ENCODE data around the gene TTLL7.

The TTLL7 gene

DNA sequence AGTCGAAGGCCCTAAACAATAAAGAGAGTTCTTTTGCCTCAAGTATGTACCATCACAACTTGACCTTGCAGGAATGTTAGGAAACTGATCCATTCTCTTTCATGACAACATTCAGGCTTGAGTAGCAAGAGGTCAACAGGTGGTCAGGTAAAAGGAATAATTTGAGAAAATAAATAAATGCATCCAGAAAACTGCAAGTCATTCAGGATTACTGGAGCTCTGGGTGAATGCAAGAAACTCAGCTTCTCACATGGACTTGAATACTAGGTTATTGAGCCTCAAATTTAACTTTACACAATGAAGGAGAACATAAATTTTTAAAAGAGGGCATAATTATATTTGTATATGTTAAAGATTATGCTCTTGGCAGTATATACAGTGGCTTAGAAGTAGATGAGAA lies 76.5 kb downstream of the TTLL7 start:
- no peaks in the 10 kb centered on the region for H3K9me3 ChIP-seq (ENCODE audit: insufficient read depth, low read length)
- no peaks in the 10 kb centered on the region for H4K20me1 ChIP-seq (ENCODE audit: low read depth, low read length)
- TF ChIP-seq, protein P1, sequence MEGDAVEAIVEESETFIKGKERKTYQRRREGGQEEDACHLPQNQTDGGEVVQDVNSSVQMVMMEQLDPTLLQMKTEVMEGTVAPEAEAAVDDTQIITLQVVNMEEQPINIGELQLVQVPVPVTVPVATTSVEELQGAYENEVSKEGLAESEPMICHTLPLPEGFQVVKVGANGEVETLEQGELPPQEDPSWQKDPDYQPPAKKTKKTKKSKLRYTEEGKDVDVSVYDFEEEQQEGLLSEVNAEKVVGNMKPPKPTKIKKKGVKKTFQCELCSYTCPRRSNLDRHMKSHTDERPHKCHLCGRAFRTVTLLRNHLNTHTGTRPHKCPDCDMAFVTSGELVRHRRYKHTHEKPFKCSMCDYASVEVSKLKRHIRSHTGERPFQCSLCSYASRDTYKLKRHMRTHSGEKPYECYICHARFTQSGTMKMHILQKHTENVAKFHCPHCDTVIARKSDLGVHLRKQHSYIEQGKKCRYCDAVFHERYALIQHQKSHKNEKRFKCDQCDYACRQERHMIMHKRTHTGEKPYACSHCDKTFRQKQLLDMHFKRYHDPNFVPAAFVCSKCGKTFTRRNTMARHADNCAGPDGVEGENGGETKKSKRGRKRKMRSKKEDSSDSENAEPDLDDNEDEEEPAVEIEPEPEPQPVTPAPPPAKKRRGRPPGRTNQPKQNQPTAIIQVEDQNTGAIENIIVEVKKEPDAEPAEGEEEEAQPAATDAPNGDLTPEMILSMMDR (IDR thresholded peaks at IDR 0.05; ENCODE audit: insufficient read depth, low read length, poor library complexity, severe bottlenecking), result no peak
- no peak for TF ChIP-seq EZH2phosphoT487 (conservative IDR thresholded peaks at IDR 0.05; ENCODE audit: low read length)
- H2AFZ ChIP-seq (ENCODE audit: low read depth, low read length, severe bottlenecking), result no peak overlapping the region
- H3K9ac ChIP-seq (ENCODE audit: low read length), result no peak overlapping the region
- no peaks in the 10 kb centered on the region for H3K79me2 ChIP-seq (ENCODE audit: insufficient read depth, low read length)
- H3K36me3 ChIP-seq (ENCODE audit: low read length), result no peaks in the 10 kb centered on the region
- H3K4me2 ChIP-seq (ENCODE audit: low read depth, low read length, poor library complexity, severe bottlenecking), result no peak overlapping the region
- H3K4me3 ChIP-seq (ENCODE audit: insufficient read depth, low read length, poor library complexity, severe bottlenecking), result no peak overlapping the region
- H3F3A ChIP-seq (ENCODE audit: insufficient read depth), result no peaks in the 10 kb centered on the region
- no peaks in the 10 kb centered on the region for H3K27me3 ChIP-seq (ENCODE audit: low read length)
- H3K27ac ChIP-seq (ENCODE audit: low read depth, low read length), result no peak overlapping the region
- no peaks in the 10 kb centered on the region for H3K9me2 ChIP-seq (replicated peaks; ENCODE audit: insufficient read depth, low read length)

DNA sequence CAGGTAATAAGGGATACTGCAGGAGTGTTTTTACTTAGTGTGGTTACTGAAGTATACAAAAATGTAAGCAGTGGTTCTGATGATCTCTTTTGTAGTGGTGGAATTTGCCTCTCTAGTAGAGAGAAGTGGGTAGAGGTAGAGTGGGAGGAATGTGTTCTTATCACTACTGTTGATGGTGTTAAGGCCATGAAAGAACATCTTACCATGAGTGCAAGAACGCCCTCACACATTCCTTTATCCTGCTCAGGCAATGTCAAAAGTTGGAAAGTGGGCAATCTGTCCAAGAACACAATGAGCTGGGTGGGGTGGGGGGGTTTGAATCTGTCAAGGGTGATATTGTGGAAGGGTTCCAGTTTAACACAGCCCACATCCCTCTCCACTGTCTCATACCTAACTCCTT lies 78.6 kb downstream of the TTLL7 start:
- no peaks in the 10 kb centered on the region for H4K20me1 ChIP-seq (ENCODE audit: low read depth, low read length)
- TF ChIP-seq EZH2phosphoT487 (conservative IDR thresholded peaks at IDR 0.05; ENCODE audit: low read length), result no peak
- TF ChIP-seq, protein P1 (IDR thresholded peaks at IDR 0.05; ENCODE audit: insufficient read depth, low read length, poor library complexity, severe bottlenecking), result no peak
- no peak overlapping the region for H3K9ac ChIP-seq (ENCODE audit: low read length)
- no peaks in the 10 kb centered on the region for H3K36me3 ChIP-seq (ENCODE audit: low read length)
- H3F3A ChIP-seq (ENCODE audit: insufficient read depth), result no peaks in the 10 kb centered on the region
- H3K4me2 ChIP-seq (ENCODE audit: low read depth, low read length, poor library complexity, severe bottlenecking), result no peak overlapping the region
- no peak overlapping the region for H2AFZ ChIP-seq (ENCODE audit: low read depth, low read length, severe bottlenecking)
- no peaks in the 10 kb centered on the region for H3K79me2 ChIP-seq (ENCODE audit: insufficient read depth, low read length)
- no peaks in the 10 kb centered on the region for H3K27me3 ChIP-seq (ENCODE audit: low read length)
- H3K4me3 ChIP-seq (ENCODE audit: insufficient read depth, low read length, poor library complexity, severe bottlenecking), result no peak overlapping the region
- no peaks in the 10 kb centered on the region for H3K9me3 ChIP-seq (ENCODE audit: insufficient read depth, low read length)
- no peak overlapping the region for H3K27ac ChIP-seq (ENCODE audit: low read depth, low read length)
- no peaks in the 10 kb centered on the region for H3K9me2 ChIP-seq (replicated peaks; ENCODE audit: insufficient read depth, low read length)

DNA sequence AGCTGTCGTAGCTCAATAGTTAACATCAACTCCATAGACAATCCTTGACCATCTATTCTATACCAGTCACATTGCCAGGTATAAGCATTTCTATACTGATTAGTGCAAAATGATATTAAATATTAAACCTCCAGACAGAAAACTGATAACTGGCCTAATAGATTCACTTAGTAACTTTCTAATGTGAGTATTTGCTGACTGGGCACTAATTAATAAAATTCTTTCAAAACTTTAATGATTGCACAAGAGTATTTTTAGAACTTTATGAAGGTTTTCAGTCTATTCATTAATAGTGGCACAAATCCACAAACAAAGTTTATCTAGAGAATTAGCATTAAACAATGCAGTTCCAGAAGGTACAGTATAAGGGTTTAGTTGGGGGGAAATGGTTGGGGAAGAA lies 79.1 kb downstream of the TTLL7 start:
- Histone ChIP-seq H3K9me2 (replicated peaks; ENCODE audit: insufficient read depth, low read length) (no peaks in the 10 kb centered on the region), H3K9ac (ENCODE audit: low read length) (no peak overlapping the region), H3K4me2 (ENCODE audit: low read depth, low read length, poor library complexity, severe bottlenecking) (no peak overlapping the region), H3K4me3 (ENCODE audit: insufficient read depth, low read length, poor library complexity, severe bottlenecking) (no peak overlapping the region), H3K9me3 (ENCODE audit: insufficient read depth, low read length) (no peaks in the 10 kb centered on the region), H3K36me3 (ENCODE audit: low read length) (no peaks in the 10 kb centered on the region), H3K27me3 (ENCODE audit: low read length) (no peaks in the 10 kb centered on the region), H4K20me1 (ENCODE audit: low read depth, low read length) (no peaks in the 10 kb centered on the region), H3K79me2 (ENCODE audit: insufficient read depth, low read length) (no peaks in the 10 kb centered on the region), H3K27ac (ENCODE audit: low read depth, low read length) (no peak overlapping the region), H3F3A (ENCODE audit: insufficient read depth) (no peaks in the 10 kb centered on the region), H2AFZ (ENCODE audit: low read depth, low read length, severe bottlenecking) (no peak overlapping the region)
- no peak for TF ChIP-seq EZH2phosphoT487 (conservative IDR thresholded peaks at IDR 0.05; ENCODE audit: low read length)
- TF ChIP-seq, protein P1 (IDR thresholded peaks at IDR 0.05; ENCODE audit: insufficient read depth, low read length, poor library complexity, severe bottlenecking), result no peak
